Measurements from ENCODE around the gene PURB. TPM values are rescaled to one million over a fixed set of nuclear protein-coding genes. Genes with fewer than 3 reads are reported as not detected.
"Not testable (repeated sequence)": the region's sequence is repeated elsewhere in the genome, so short reads cannot be mapped to it uniquely, and the experiment has no call there.

PURB gene
- total and polyA plus RNA-seq, 2 donors: 8.0 to 16.5 TPM

GRCh38 chr7:44870780-44871179 is 14.6 kb downstream of the PURB start:
- not testable (repeated sequence) for H3K27me3 ChIP-seq (ENCODE audit: control insufficient read depth in 2 of 2, insufficient read depth in 1 of 2, low read length in 1 of 2); H3K4me3 ChIP-seq (ENCODE audit: low read length in 2 of 2); H3K4me1 ChIP-seq (ENCODE audit: control insufficient read depth in 2 of 2, insufficient read depth in 2 of 2, low read length in 2 of 2); DNase-seq (ENCODE audit: low read depth in 6 of 9, low spot score in 9 of 9); H3K27ac ChIP-seq (ENCODE audit: low read depth in 1 of 2, low read length in 1 of 2); H3K36me3 ChIP-seq (ENCODE audit: control insufficient read depth in 2 of 2, insufficient read depth in 2 of 2, low read length in 1 of 2)
- peaks cover 0 to 13% of the 10 kb centered on the region in 2 donors for H3K9me3 ChIP-seq (ENCODE audit: control insufficient read depth in 2 of 2, insufficient read depth in 1 of 2, low read length in 1 of 2)
- WGBS: 96% methylated on average over 28 of the region's 29 CpGs

GRCh38 chr7:44870336-44870735 is 15.0 kb downstream of the PURB start:
- H3K4me3 ChIP-seq (ENCODE audit: low read length in 2 of 2); H3K27ac ChIP-seq (ENCODE audit: low read depth in 1 of 2, low read length in 1 of 2); H3K27me3 ChIP-seq (ENCODE audit: control insufficient read depth in 2 of 2, insufficient read depth in 1 of 2, low read length in 1 of 2); H3K36me3 ChIP-seq (ENCODE audit: control insufficient read depth in 2 of 2, insufficient read depth in 2 of 2, low read length in 1 of 2); DNase-seq (ENCODE audit: low read depth in 6 of 9, low spot score in 9 of 9); H3K4me1 ChIP-seq (ENCODE audit: control insufficient read depth in 2 of 2, insufficient read depth in 2 of 2, low read length in 2 of 2): not testable (repeated sequence)
- over 99% methylated on average over 3 of the region's 3 CpGs for WGBS
- H3K9me3 ChIP-seq (ENCODE audit: control insufficient read depth in 2 of 2, insufficient read depth in 1 of 2, low read length in 1 of 2): peaks cover 0 to 13% of the 10 kb centered on the region in 2 donors

- H3K9me3 ChIP-seq (ENCODE audit: control insufficient read depth in 2 of 2, insufficient read depth in 1 of 2, low read length in 1 of 2): peaks cover 0 to 13% of the 10 kb centered on the region in 2 donors
- peaks cover 0 to 2% of the 10 kb centered on the region in 2 donors for H3K27me3 ChIP-seq (ENCODE audit: control insufficient read depth in 2 of 2, insufficient read depth in 1 of 2, low read length in 1 of 2)
- WGBS: 82% methylated on average over 4 of the region's 4 CpGs
- H3K4me3 ChIP-seq (ENCODE audit: low read length in 2 of 2): no peak overlapping the region
- peak in 1 of 9 donors; percentile 49 for DNase-seq (ENCODE audit: low read depth in 6 of 9, low spot score in 9 of 9)
- H3K27ac ChIP-seq (ENCODE audit: low read depth in 1 of 2, low read length in 1 of 2): peak overlapping the region in 1 of 2 donors; percentile 7
- H3K36me3 ChIP-seq (ENCODE audit: control insufficient read depth in 2 of 2, insufficient read depth in 2 of 2, low read length in 1 of 2): no peaks in the 10 kb centered on the region
- peaks cover 0 to 10% of the 10 kb centered on the region in 2 donors for H3K4me1 ChIP-seq (ENCODE audit: control insufficient read depth in 2 of 2, insufficient read depth in 2 of 2, low read length in 2 of 2)
These were observed 18.0 kb downstream of the PURB start for GRCh38 chr7:44867073-44867995.

GRCh38 chr7:44861949-44862348 is 23.4 kb downstream of the PURB start:
- WGBS: 91% methylated on average over 4 of the region's 4 CpGs
- not testable (repeated sequence) for H3K27ac ChIP-seq (ENCODE audit: low read depth in 1 of 2, low read length in 1 of 2)

GRCh38 chr7:44858161-44858560 is 27.2 kb downstream of the PURB start:
- WGBS: 89% methylated on average over 2 of the region's 2 CpGs
- no peaks in the 10 kb centered on the region for H3K36me3 ChIP-seq (ENCODE audit: control insufficient read depth in 2 of 2, insufficient read depth in 2 of 2, low read length in 1 of 2)
- no peaks in the 10 kb centered on the region for H3K9me3 ChIP-seq (ENCODE audit: control insufficient read depth in 2 of 2, insufficient read depth in 1 of 2, low read length in 1 of 2)

More at GRCh38 chr7:44861949-44862348, 23.4 kb downstream of the PURB start:
- DNase-seq (ENCODE audit: low read depth in 6 of 9, low spot score in 9 of 9); H3K4me3 ChIP-seq (ENCODE audit: low read length in 2 of 2); H3K9me3 ChIP-seq (ENCODE audit: control insufficient read depth in 2 of 2, insufficient read depth in 1 of 2, low read length in 1 of 2); H3K4me1 ChIP-seq (ENCODE audit: control insufficient read depth in 2 of 2, insufficient read depth in 2 of 2, low read length in 2 of 2); H3K27me3 ChIP-seq (ENCODE audit: control insufficient read depth in 2 of 2, insufficient read depth in 1 of 2, low read length in 1 of 2); H3K36me3 ChIP-seq (ENCODE audit: control insufficient read depth in 2 of 2, insufficient read depth in 2 of 2, low read length in 1 of 2): not testable (repeated sequence)

GRCh38 chr7:44854644-44855364 is 30.5 kb downstream of the PURB start:
- H3K36me3 ChIP-seq (ENCODE audit: control insufficient read depth in 2 of 2, insufficient read depth in 2 of 2, low read length in 1 of 2): no peaks in the 10 kb centered on the region
- no peak for DNase-seq (ENCODE audit: low read depth in 6 of 9, low spot score in 9 of 9)
- no peak overlapping the region for H3K27ac ChIP-seq (ENCODE audit: low read depth in 1 of 2, low read length in 1 of 2)
- no peaks in the 10 kb centered on the region for H3K27me3 ChIP-seq (ENCODE audit: control insufficient read depth in 2 of 2, insufficient read depth in 1 of 2, low read length in 1 of 2)
- 98% methylated on average over 8 of the region's 8 CpGs for WGBS
- no peak overlapping the region for H3K4me3 ChIP-seq (ENCODE audit: low read length in 2 of 2)
- H3K4me1 ChIP-seq (ENCODE audit: control insufficient read depth in 2 of 2, insufficient read depth in 2 of 2, low read length in 2 of 2): peaks cover 0 to 6% of the 10 kb centered on the region in 2 donors
- H3K9me3 ChIP-seq (ENCODE audit: control insufficient read depth in 2 of 2, insufficient read depth in 1 of 2, low read length in 1 of 2): no peaks in the 10 kb centered on the region

More at GRCh38 chr7:44858161-44858560, 27.2 kb downstream of the PURB start:
- Histone ChIP-seq H3K27me3 (ENCODE audit: control insufficient read depth in 2 of 2, insufficient read depth in 1 of 2, low read length in 1 of 2) (peaks cover 0 to 2% of the 10 kb centered on the region in 2 donors), H3K27ac (ENCODE audit: low read depth in 1 of 2, low read length in 1 of 2) (no peak overlapping the region), H3K4me1 (ENCODE audit: control insufficient read depth in 2 of 2, insufficient read depth in 2 of 2, low read length in 2 of 2) (peaks cover 0 to 6% of the 10 kb centered on the region in 2 donors), H3K4me3 (ENCODE audit: low read length in 2 of 2) (no peak overlapping the region)
- DNase-seq (ENCODE audit: low read depth in 6 of 9, low spot score in 9 of 9): no peak

GRCh38 chr7:44853391-44853790 is 31.9 kb downstream of the PURB start:
- no peaks in the 10 kb centered on the region for H3K9me3 ChIP-seq (ENCODE audit: control insufficient read depth in 2 of 2, insufficient read depth in 1 of 2, low read length in 1 of 2)
- no peaks in the 10 kb centered on the region for H3K27me3 ChIP-seq (ENCODE audit: control insufficient read depth in 2 of 2, insufficient read depth in 1 of 2, low read length in 1 of 2)
- no peak for DNase-seq (ENCODE audit: low read depth in 6 of 9, low spot score in 9 of 9)
- H3K27ac ChIP-seq (ENCODE audit: low read depth in 1 of 2, low read length in 1 of 2): no peak overlapping the region
- no peaks in the 10 kb centered on the region for H3K36me3 ChIP-seq (ENCODE audit: control insufficient read depth in 2 of 2, insufficient read depth in 2 of 2, low read length in 1 of 2)
- no peak overlapping the region for H3K4me3 ChIP-seq (ENCODE audit: low read length in 2 of 2)
- 92% methylated on average over 3 of the region's 3 CpGs for WGBS
- H3K4me1 ChIP-seq (ENCODE audit: control insufficient read depth in 2 of 2, insufficient read depth in 2 of 2, low read length in 2 of 2): peaks cover 0 to 14% of the 10 kb centered on the region in 2 donors

- H3K4me3 ChIP-seq (ENCODE audit: low read length in 2 of 2): no peak overlapping the region
- H3K9me3 ChIP-seq (ENCODE audit: control insufficient read depth in 2 of 2, insufficient read depth in 1 of 2, low read length in 1 of 2): no peaks in the 10 kb centered on the region
- 97% methylated on average over 3 of the region's 3 CpGs for WGBS
- no peak overlapping the region for H3K27ac ChIP-seq (ENCODE audit: low read depth in 1 of 2, low read length in 1 of 2)
- no peak for DNase-seq (ENCODE audit: low read depth in 6 of 9, low spot score in 9 of 9)
- H3K36me3 ChIP-seq (ENCODE audit: control insufficient read depth in 2 of 2, insufficient read depth in 2 of 2, low read length in 1 of 2): no peaks in the 10 kb centered on the region
- H3K4me1 ChIP-seq (ENCODE audit: control insufficient read depth in 2 of 2, insufficient read depth in 2 of 2, low read length in 2 of 2): peaks cover 0 to 14% of the 10 kb centered on the region in 2 donors
- no peaks in the 10 kb centered on the region for H3K27me3 ChIP-seq (ENCODE audit: control insufficient read depth in 2 of 2, insufficient read depth in 1 of 2, low read length in 1 of 2)
These were observed 32.7 kb downstream of the PURB start for GRCh38 chr7:44852590-44852989.
